ENCODE results near the gene DCAF6.
A peak's percentile ranks its signal among the peaks of the same experiment; 100 is the strongest.

DCAF6 gene

DNA sequence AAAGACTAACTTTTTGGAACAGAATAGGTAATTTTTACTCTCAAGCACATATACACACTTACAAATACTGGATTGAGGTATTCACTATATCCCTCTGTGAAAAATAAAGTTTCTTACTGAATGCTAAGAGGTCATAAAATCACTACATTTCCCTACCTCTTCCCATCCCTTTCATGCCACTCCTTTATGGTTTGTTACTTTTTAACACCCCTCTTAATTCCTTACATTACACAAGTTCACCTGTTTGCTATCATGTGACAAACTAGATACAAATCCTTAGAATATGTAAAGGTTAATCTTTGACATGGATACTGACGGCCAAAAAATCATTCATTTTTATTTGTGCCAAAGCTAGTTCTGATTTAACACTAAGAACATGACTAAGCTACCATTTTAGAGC, 6.8 kb upstream of the DCAF6 start:
- DNase-seq (ENCODE audit: low read depth): no peak
- TF ChIP-seq, protein P1, sequence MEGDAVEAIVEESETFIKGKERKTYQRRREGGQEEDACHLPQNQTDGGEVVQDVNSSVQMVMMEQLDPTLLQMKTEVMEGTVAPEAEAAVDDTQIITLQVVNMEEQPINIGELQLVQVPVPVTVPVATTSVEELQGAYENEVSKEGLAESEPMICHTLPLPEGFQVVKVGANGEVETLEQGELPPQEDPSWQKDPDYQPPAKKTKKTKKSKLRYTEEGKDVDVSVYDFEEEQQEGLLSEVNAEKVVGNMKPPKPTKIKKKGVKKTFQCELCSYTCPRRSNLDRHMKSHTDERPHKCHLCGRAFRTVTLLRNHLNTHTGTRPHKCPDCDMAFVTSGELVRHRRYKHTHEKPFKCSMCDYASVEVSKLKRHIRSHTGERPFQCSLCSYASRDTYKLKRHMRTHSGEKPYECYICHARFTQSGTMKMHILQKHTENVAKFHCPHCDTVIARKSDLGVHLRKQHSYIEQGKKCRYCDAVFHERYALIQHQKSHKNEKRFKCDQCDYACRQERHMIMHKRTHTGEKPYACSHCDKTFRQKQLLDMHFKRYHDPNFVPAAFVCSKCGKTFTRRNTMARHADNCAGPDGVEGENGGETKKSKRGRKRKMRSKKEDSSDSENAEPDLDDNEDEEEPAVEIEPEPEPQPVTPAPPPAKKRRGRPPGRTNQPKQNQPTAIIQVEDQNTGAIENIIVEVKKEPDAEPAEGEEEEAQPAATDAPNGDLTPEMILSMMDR (IDR thresholded peaks at IDR 0.05; ENCODE audit: control insufficient read depth, insufficient read depth, low read depth, low read length, missing control alignments): no peak

DNA sequence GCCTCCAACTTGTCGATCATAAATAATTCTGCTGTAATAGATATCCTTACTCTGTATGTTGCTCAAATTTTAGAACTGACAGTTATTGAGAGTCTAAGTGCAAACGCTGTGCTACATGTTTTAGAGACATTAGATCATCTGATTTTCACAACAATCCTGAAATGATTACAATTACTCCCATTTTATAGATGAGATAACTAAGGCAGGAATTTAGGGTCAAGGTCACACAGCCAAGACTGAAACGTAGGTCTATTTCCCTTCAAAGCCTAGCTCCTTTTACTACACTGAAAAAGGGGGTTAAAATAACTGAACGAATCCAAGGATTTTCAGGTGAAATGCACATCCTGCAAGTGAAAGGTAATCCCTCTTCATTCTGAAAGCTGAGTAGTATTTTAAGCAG, 2.7 kb upstream of the DCAF6 start:
- no peak for DNase-seq (ENCODE audit: low read depth)
- H3K4me3 ChIP-seq (ENCODE audit: control insufficient read depth, low read depth, low read length): no peak overlapping the region
- TF ChIP-seq, protein P1 (IDR thresholded peaks at IDR 0.05; ENCODE audit: control insufficient read depth, insufficient read depth, low read depth, low read length, missing control alignments): no peak

More for the DNA sequence above, 6.8 kb upstream of the DCAF6 start:
- no peak overlapping the region for H3K4me3 ChIP-seq (ENCODE audit: control insufficient read depth, low read depth, low read length)

DNA sequence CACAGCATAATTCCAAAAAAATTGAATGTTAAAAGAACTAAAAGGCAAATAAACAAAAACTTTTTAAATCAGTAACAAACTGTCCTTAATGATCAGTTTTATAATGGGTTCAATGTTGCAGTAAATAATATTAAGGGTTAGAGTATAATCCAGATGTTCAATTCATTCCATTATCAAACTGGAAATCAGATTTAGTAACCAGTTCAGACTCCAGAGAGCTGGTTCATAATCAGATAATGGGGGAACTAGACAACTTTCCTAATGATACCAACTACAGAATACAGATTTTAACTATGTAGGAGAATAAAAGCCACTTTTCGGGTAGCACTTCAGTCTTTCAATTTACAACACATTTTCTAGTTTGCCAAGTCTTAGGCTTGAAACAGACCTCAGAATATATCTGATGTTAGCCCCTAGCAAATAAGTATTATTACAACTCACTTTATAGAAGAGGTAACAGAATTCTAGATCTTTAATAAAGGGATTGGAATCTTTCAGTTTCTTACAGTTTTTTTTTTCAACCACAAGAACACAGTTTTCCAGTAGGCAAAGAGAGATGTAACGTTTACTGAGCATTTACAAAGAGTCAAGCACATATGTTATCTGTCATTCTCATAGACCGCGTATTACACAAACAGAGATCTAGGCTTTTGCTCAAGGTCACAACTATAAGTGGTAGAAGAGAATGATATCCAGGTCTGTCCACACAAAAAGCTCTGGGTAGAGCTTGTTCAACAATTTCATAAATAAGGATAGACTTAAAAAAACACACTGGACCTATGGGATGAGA, 1.9 kb upstream of the DCAF6 start:
- no peak for DNase-seq (ENCODE audit: low read depth)
- TF ChIP-seq, protein P1 (IDR thresholded peaks at IDR 0.05; ENCODE audit: control insufficient read depth, insufficient read depth, low read depth, low read length, missing control alignments): no peak
- peak overlapping the region; percentile 92 for H3K4me3 ChIP-seq (ENCODE audit: control insufficient read depth, low read depth, low read length)

DNA sequence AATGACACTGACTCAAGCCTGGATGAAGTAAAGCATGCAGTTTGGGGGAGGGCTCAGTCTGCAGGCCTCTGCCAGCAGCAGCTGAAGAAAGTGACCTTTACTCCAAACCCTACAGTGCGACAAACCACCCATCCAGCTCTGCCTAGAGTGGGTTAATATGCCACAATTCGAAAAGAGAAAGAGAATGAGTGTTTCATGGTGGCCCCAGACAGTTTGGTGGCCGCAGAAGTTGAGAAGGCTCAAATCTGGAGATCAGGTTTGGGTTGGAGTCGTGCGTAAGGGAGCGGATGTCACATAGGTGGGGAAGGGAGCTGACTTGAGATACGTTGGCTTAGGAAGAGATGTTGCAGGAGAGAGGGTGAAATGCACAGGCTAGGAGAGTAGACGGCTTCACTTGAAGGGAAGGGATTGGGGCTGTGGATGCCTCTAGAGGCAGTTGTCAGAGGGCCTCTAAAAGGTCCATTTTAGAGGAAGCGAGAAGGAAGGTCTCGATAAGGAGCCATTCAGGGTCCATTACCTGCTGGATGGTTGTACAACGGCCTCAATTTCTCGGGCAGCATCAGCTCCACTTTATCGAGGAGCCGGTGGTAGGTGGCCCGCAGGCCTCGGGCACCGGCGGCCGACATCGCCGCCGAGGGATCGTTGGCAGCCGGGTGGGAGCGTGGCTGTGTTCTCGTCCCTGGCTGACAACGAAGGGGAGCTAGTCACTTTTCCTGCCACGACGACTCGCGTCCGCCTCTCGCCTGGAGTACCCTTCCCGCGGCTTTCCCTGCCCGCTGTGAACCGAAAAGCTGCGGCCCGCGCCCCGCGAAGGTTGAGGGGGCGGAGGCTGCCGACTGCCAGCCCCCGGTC, 1.0 kb upstream of the DCAF6 start:
- TF ChIP-seq, protein P1 (IDR thresholded peaks at IDR 0.05; ENCODE audit: control insufficient read depth, insufficient read depth, low read depth, low read length, missing control alignments): no peak
- no peak for DNase-seq (ENCODE audit: low read depth)

DNA sequence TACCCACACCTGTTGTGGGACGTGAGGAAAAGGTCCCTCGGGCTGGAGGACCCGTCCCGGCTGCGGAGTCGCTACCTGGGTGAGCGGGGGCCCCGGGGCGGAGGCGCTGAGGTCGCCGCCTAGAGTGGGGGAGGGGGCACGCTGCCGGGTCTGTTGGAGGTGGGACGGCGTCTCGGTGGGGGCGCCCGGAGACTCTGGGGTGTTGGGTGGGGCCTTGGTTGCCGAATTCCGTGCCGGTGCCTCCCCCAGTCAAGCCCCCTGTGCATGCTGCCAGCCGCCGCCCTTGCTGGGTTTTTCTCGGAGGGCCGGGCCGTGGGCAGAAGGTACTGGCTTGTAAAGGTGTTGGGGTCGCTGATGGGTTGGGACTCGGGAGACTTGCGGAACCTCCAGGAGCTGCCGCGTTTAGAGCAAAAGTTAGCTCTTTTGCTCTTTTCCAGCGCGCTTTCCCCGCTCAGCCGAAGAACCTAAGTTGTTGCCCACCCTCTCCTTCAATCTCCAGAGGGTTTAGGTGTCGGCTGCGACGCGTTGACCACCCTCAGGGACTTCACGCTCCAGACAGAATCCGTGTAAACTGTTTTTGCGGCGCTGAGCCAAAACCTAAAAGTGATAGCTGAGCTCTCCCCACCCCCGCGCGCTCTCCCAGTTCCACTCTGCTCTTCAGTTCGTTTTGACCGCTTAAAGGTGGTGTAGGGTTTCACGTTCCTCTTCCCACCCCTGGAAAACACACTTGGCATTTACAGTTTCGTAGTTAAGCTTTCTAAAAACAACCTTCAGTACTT, 636 bp downstream of the DCAF6 start, which contains the start of gene MPC2:
Gene MPC2, minus strand, starts transcription at position 143 of the 779 bp plus-strand sequence. CDS start 1,231 bp downstream, outside the sequence.
- TF ChIP-seq, protein P1 (IDR thresholded peaks at IDR 0.05; ENCODE audit: control insufficient read depth, insufficient read depth, low read depth, low read length, missing control alignments): no peak
- DNase-seq (ENCODE audit: low read depth): peak; percentile 28

More for the DNA sequence above, 1.0 kb upstream of the DCAF6 start:
- peak overlapping the region; percentile 92 for H3K4me3 ChIP-seq (ENCODE audit: control insufficient read depth, low read depth, low read length)

DNA sequence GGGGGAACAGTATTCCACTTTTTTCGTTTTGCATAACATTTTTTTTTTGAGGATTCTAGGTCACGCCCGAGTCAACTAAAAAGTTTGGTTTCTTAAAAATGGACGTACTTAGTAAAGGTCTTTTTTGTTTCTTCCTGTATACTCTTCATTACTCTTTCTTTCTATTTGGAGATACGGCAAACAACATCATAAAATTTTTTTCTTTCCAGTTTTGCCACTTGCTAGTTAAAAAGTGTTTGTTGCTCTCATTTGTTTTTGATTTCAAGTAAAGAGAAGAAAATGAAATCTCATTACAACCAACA, 1.2 kb downstream of the DCAF6 start:
- no peak for DNase-seq (ENCODE audit: low read depth)
- peak overlapping the region; percentile 92 for H3K4me3 ChIP-seq (ENCODE audit: control insufficient read depth, low read depth, low read length)
- TF ChIP-seq, protein P1 (IDR thresholded peaks at IDR 0.05; ENCODE audit: control insufficient read depth, insufficient read depth, low read depth, low read length, missing control alignments): no peak

More for the DNA sequence above, 636 bp downstream of the DCAF6 start, which contains the start of gene MPC2:
- H3K4me3 ChIP-seq (ENCODE audit: control insufficient read depth, low read depth, low read length): peak within 1 kb of the TSS; percentile 92

Data from AG09309 (cell line).